Measurements from ENCODE around the gene GVQW3. TPM values are rescaled to one million over a fixed set of nuclear protein-coding genes. Genes with fewer than 3 reads are reported as not detected.

The GVQW3 gene
- total and polyA plus RNA-seq, 2 of the 8 experiments (the other 6 are each of a cell fraction or from before 2014, with no cell fraction given), result 5.5 to 8.1 TPM

DNA sequence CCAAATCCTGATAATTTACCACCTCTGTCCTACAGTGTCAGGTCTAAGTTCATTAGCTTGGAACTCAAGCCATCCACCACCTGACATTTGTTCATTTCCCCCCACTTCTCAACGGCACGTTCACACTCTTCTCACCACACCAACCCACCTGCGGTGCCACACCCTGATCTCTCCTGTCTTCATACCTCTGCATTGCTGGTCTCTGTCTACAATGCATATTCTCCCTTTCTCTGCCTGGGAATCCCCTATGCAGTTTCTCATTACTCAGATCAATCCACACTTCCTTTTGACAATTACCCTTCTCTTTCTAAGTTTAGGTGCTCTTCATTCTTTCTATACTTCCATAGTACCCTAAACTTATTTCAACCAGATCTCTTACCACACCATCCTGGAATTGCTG lies 43.3 kb downstream of the GVQW3 start:
- Histone ChIP-seq H2BK20ac (ENCODE audit: low read length) (no peak overlapping the region), H3K79me2 (ENCODE audit: control insufficient read depth in 1 of 2, insufficient read depth in 2 of 2, low read length in 2 of 2) (no peaks in the 10 kb centered on the region), H3K4me3 (ENCODE audit: extremely low read depth in 1 of 4, insufficient read depth in 2 of 4, low read depth in 3 of 4, low read length in 4 of 4) (no peak overlapping the region), H3K23me2 (ENCODE audit: low read depth, low read length) (no peaks in the 10 kb centered on the region), H3K27me3 (replicated peaks in 1 of 4; ENCODE audit: control insufficient read depth in 3 of 4, extremely low read depth in 1 of 4, insufficient read depth in 3 of 4, low read length in 3 of 4) (no peaks in the 10 kb centered on the region; a peak in 1 of 7 replicates), H3K18ac (ENCODE audit: extremely low read depth, low read length) (no peak overlapping the region), H3K14ac (ENCODE audit: insufficient read length) (no peak overlapping the region), H2BK120ac (replicated peaks; ENCODE audit: low read depth, low read length) (no peak overlapping the region), H3K79me1 (ENCODE audit: low read depth, low read length) (no peaks in the 10 kb centered on the region), H2BK5ac (ENCODE audit: low read depth, low read length) (no peak overlapping the region), H3K9ac (replicated peaks in 1 of 4; ENCODE audit: extremely low read depth in 1 of 4, low read depth in 3 of 4, low read length in 3 of 4) (no peak overlapping the region), H3K9me3 (ENCODE audit: insufficient read depth in 2 of 2, low read depth in 1 of 2, low read length in 1 of 2) (no peaks in the 10 kb centered on the region), H3K27ac (ENCODE audit: low read depth, low read length) (no peak overlapping the region), H2BK15ac (ENCODE audit: low read length) (no peak overlapping the region), H4K91ac (replicated peaks; ENCODE audit: insufficient read length, low read length) (no peak overlapping the region), H3K56ac (replicated peaks; ENCODE audit: insufficient read length, low read depth, low read length) (no peak overlapping the region), H3K23ac (ENCODE audit: insufficient read length) (no peak overlapping the region), H4K5ac (ENCODE audit: insufficient read length, low read depth, low read length) (no peak overlapping the region), H2AFZ (ENCODE audit: low read length) (no peak overlapping the region), H3K4me2 (ENCODE audit: insufficient read depth in 1 of 2, low read depth in 2 of 2, low read length in 2 of 2) (no peak overlapping the region; a peak in 1 of 4 replicates), H3K4me1 (replicated peaks in 1 of 4; ENCODE audit: control insufficient read depth in 3 of 4, insufficient read depth in 4 of 4, low read length in 3 of 4) (no peaks in the 10 kb centered on the region), H3K36me3 (ENCODE audit: control insufficient read depth in 2 of 4, insufficient read depth in 4 of 4, low read length in 3 of 4) (no peaks in the 10 kb centered on the region), H4K8ac (ENCODE audit: extremely low read depth, insufficient read depth, low read length) (no peak overlapping the region), H3K4ac (replicated peaks; ENCODE audit: insufficient read length, low read depth, low read length) (no peak overlapping the region), H2AK5ac (ENCODE audit: low read depth, low read length) (no peak overlapping the region), H2BK12ac (ENCODE audit: low read depth, low read length) (no peak overlapping the region), H4K20me1 (replicated peaks in 1 of 2; ENCODE audit: control insufficient read depth in 1 of 2, insufficient read depth in 2 of 2, low read length in 2 of 2) (no peaks in the 10 kb centered on the region)
- ChIA-PET POLR2A (ENCODE audit: partially characterized antibody) (interaction anchor here (1.2 kb wide), 1 partner anchor 12 kb away, joined by 4 read pairs; no protein-coding TSS in a partner anchor), CTCF (ENCODE audit: partially characterized antibody) (interaction anchor here (1.0 to 1.6 kb wide), 6 partner anchors 9 to 1366 kb away, joined by 3 to 5 read pairs (median 4); no protein-coding TSS in a partner anchor)
- WGBS, 2 experiments (ENCODE audit: extremely low coverage in 1 of 2, insufficient coverage in 1 of 2, insufficient read length in 1 of 2, insufficient replicate concordance in 2 of 2, low coverage in 1 of 2, low lambda C conversion rate in 2 of 2, missing lambda C conversion rate in 1 of 2), result 70% methylated on average over 3 of the region's 3 CpGs; no CpG with 5 or more reads in 1 of the 2 experiments
- no peak for TF ChIP-seq CTBP2 (IDR thresholded peaks at IDR 0.05; ENCODE audit: borderline replicate concordance, insufficient read depth, insufficient read length, low read length)
- no peak for TF ChIP-seq GABPA (IDR thresholded peaks at IDR 0.05; ENCODE audit: borderline replicate concordance, insufficient read depth, low read length)
- TF ChIP-seq SIN3A (conservative IDR thresholded peaks at IDR 0.05 in 1 of 2, IDR thresholded peaks at IDR 0.05 in 1 of 2; ENCODE audit: low read depth in 1 of 2, low read length in 2 of 2), result no peak
- TF ChIP-seq SP4 (IDR thresholded peaks at IDR 0.05; ENCODE audit: low read length), result no peak
- no peak for TF ChIP-seq KDM5A (IDR thresholded peaks at IDR 0.05; ENCODE audit: low read length)
- TF ChIP-seq EGR1 (IDR thresholded peaks at IDR 0.05; ENCODE audit: borderline replicate concordance, low read depth, low read length), result no peak
- no peak for TF ChIP-seq CEBPB (IDR thresholded peaks at IDR 0.05; ENCODE audit: low read depth, low read length)
- TF ChIP-seq CTCF (IDR thresholded peaks at IDR 0.05; ENCODE audit: control extremely low read depth in 1 of 3, insufficient read depth in 1 of 3, low read depth in 1 of 3, low read length in 3 of 3), result no peak
- no peak for TF ChIP-seq TCF12 (IDR thresholded peaks at IDR 0.05; ENCODE audit: low read depth, low read length)
- TF ChIP-seq SP1 (IDR thresholded peaks at IDR 0.05; ENCODE audit: low read depth, low read length), result no peak
- FAIRE-seq (no peak), DNase-seq (ENCODE audit: low read depth in 1 of 2, low spot score in 2 of 2) (no peak)

Data from H1 (cell line).